Ascending aorta (tissue), 2 donors: Measurements from ENCODE around the gene NCKAP5. TPM values are rescaled to one million over a fixed set of nuclear protein-coding genes. Genes with fewer than 3 reads are reported as not detected.

Experiments
- DNase-seq, 2 donors: peaks; one replicate each; pipeline ENCODE4 v3.0.0-alpha.2; 2019; ENCODE audit warnings: low spot score in 2 of 2
- H3K27ac ChIP-seq, 2 donors: fragments of 200-600 bp; sonication (generic); one replicate each; pipeline ENCODE4 v1.5.1; 2016 to 2017; ENCODE audit warnings: mild to moderate bottlenecking in 1 of 2
- H3K27me3 ChIP-seq: fragments of 200-600 bp; sonication (generic); one replicate; pipeline ENCODE4 v1.5.1; 2017
- H3K36me3 ChIP-seq, 2 donors: fragments of 200-600 bp; sonication (generic); one replicate each; pipeline ENCODE4 v1.5.1; 2016
- H3K4me1 ChIP-seq, 2 donors: fragments of 200-600 bp; sonication (generic); one replicate each; pipeline ENCODE4 v1.5.1; 2016 to 2017; ENCODE audit warnings: mild to moderate bottlenecking in 1 of 2
- H3K4me3 ChIP-seq, 2 donors: fragments of 200-600 bp; sonication (generic); one replicate each; pipeline ENCODE4 v1.5.1; 2016 to 2017; ENCODE audit warnings: mild to moderate bottlenecking in 1 of 2
- H3K9me3 ChIP-seq, 2 donors: fragments of 200-600 bp; sonication (generic); one replicate each; pipeline ENCODE4 v1.5.1; 2016
- intact Hi-C: fragments of 100-400 bp; cut with DNase I; formaldehyde crosslinking; loops from one replicate; pipeline ENCODE4 v1.15.1; 2023
- total RNA-seq: library from RNA; depleted of rRNA; stranded (reverse); fragments of >200 nt; gene quantifications from one replicate; pipeline ENCODE4 v1.1.0, GENCODE V29; 2016
- TF ChIP-seq, protein P1 (sequence below), 3 experiments: fragments of 200-600 bp in 2 of 3; fragments of 450-650 bp in 1 of 3; sonication (generic) in 2 of 3; IDR thresholded peaks; one replicate each; pipeline ENCODE4 v1.5.1; 2016 to 2019; ENCODE audit warnings: antibody characterized with exemption in 3 of 3, mild to moderate bottlenecking in 1 of 3, moderate library complexity in 1 of 3

The NCKAP5 gene
- total RNA-seq, 1 donor from 2014 or later, result 0.75 TPM

DNA sequence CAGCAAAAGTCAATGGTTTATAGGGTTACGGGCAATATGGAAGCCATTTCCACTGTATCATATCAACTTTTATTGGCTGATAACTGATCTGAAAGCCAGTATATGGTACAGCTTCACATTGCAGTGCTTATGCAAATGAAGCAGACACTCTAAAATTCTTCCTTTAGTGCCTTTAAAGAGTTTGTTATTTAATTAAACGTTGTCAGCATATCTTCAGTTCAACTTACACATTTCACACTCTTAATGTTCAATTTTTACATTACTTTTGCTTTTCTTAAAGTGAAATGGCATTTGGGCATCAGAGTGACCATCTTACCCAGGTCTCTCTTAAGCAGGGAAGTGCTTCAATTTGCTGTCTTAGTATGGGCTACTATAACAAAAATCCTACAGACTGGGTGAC is 420.1 kb downstream of the NCKAP5 start:
- no peaks in the 10 kb centered on the region for H3K9me3 ChIP-seq
- TF ChIP-seq, protein P1, sequence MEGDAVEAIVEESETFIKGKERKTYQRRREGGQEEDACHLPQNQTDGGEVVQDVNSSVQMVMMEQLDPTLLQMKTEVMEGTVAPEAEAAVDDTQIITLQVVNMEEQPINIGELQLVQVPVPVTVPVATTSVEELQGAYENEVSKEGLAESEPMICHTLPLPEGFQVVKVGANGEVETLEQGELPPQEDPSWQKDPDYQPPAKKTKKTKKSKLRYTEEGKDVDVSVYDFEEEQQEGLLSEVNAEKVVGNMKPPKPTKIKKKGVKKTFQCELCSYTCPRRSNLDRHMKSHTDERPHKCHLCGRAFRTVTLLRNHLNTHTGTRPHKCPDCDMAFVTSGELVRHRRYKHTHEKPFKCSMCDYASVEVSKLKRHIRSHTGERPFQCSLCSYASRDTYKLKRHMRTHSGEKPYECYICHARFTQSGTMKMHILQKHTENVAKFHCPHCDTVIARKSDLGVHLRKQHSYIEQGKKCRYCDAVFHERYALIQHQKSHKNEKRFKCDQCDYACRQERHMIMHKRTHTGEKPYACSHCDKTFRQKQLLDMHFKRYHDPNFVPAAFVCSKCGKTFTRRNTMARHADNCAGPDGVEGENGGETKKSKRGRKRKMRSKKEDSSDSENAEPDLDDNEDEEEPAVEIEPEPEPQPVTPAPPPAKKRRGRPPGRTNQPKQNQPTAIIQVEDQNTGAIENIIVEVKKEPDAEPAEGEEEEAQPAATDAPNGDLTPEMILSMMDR (IDR thresholded peaks at IDR 0.05), result no peak
- no peaks in the 10 kb centered on the region for H3K27me3 ChIP-seq
- DNase-seq, result no peak
- H3K4me3 ChIP-seq, result no peak overlapping the region
- H3K36me3 ChIP-seq, result no peaks in the 10 kb centered on the region
- intact Hi-C loops, result no loop called here
- H3K4me1 ChIP-seq, result no peaks in the 10 kb centered on the region
- no peak overlapping the region for H3K27ac ChIP-seq

DNA sequence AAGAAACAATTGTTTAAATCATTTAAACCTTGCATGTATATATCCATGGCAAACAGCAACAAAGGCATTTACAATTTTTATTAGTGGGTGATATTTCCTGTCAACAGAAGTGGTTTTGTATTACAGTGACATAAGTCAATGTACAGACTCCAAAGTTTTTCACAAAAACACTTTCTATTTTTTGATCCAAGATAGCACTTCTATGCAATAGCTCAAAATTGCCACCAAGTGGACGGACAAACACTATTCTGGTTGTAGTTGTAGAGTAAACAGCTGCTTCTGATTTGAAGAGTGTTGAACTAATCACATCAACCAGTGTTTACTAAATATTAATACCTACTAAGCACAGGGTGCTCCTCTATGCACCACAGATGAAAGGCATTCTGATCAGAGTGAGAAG is 421.4 kb downstream of the NCKAP5 start:
- H3K27me3 ChIP-seq, result no peaks in the 10 kb centered on the region
- no peak for DNase-seq
- no peaks in the 10 kb centered on the region for H3K9me3 ChIP-seq
- intact Hi-C loops, result no loop called here
- H3K4me3 ChIP-seq, result no peak overlapping the region
- H3K27ac ChIP-seq, result no peak overlapping the region
- TF ChIP-seq, protein P1 (IDR thresholded peaks at IDR 0.05), result no peak
- no peaks in the 10 kb centered on the region for H3K36me3 ChIP-seq
- H3K4me1 ChIP-seq, result no peaks in the 10 kb centered on the region

DNA sequence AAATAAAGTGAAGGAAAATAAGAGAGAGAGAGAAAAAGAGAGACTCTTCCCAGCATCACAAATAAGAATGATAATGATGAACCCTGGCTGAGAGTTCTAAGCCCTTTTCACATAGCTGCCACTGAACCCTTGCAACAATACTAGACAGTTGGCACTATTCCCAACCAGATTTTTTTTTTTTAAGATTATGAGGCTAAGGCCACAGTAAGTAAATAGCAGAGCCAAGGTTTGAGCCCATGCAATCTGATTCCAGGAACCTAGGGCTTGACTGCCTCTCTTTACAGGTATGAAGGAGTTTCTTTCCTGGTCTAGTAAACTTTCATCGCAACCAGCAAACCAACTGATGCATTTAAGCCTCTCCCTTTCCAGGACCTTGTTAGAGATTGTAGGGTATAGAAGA is 424.6 kb downstream of the NCKAP5 start:
- H3K36me3 ChIP-seq, result no peaks in the 10 kb centered on the region
- intact Hi-C loops, result no loop called here
- H3K4me1 ChIP-seq, result no peaks in the 10 kb centered on the region
- DNase-seq, result no peak
- no peaks in the 10 kb centered on the region for H3K9me3 ChIP-seq
- H3K27ac ChIP-seq, result no peak overlapping the region
- no peak overlapping the region for H3K4me3 ChIP-seq
- H3K27me3 ChIP-seq, result no peaks in the 10 kb centered on the region
- TF ChIP-seq, protein P1 (IDR thresholded peaks at IDR 0.05), result no peak

DNA sequence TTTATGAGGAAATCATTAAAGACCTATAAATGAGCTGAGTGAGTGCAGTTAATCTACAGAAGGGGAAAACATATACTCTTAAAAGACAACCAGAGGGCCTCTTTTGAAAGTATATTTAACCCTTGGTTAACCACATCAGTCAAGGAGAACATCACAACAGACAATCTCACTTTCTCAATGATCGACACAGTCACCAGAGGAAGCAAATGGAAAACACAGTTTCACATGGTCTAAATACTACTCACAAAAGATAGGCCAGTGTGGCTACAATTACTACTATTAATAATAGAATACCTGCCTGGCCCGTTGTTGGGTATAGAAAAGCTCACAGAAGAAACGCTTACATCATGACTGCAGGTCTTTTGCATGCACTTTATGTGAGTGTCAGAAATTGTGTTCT is 426.2 kb downstream of the NCKAP5 start:
- TF ChIP-seq, protein P1 (IDR thresholded peaks at IDR 0.05), result no peak
- Histone ChIP-seq H3K4me3 (no peak overlapping the region), H3K9me3 (no peaks in the 10 kb centered on the region), H3K27ac (no peak overlapping the region), H3K4me1 (no peaks in the 10 kb centered on the region), H3K27me3 (no peaks in the 10 kb centered on the region), H3K36me3 (no peaks in the 10 kb centered on the region)
- intact Hi-C loops, result no loop called here
- DNase-seq, result no peak

DNA sequence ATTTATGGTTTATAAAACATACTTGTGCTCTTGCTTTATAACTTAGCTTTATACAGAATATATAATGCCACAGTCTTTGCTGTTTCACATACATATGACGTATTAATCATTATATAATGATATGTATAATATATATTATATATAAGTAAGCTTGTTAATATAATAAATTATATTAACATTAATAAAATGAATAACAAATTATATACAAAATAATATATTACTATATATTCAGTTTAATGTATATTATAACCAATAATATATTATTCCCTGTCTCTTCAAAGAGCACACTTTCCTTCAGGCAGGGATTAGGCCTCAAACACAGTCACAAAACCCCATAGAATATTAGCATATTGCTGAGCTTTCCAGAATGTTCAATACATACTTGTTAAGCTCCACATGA is 427.6 kb downstream of the NCKAP5 start:
- no peaks in the 10 kb centered on the region for H3K9me3 ChIP-seq
- H3K27me3 ChIP-seq, result no peaks in the 10 kb centered on the region
- TF ChIP-seq, protein P1 (IDR thresholded peaks at IDR 0.05), result no peak
- no peak overlapping the region for H3K27ac ChIP-seq
- H3K4me3 ChIP-seq, result no peak overlapping the region
- intact Hi-C loops, result no loop called here
- no peaks in the 10 kb centered on the region for H3K36me3 ChIP-seq
- no peak for DNase-seq
- no peaks in the 10 kb centered on the region for H3K4me1 ChIP-seq

DNA sequence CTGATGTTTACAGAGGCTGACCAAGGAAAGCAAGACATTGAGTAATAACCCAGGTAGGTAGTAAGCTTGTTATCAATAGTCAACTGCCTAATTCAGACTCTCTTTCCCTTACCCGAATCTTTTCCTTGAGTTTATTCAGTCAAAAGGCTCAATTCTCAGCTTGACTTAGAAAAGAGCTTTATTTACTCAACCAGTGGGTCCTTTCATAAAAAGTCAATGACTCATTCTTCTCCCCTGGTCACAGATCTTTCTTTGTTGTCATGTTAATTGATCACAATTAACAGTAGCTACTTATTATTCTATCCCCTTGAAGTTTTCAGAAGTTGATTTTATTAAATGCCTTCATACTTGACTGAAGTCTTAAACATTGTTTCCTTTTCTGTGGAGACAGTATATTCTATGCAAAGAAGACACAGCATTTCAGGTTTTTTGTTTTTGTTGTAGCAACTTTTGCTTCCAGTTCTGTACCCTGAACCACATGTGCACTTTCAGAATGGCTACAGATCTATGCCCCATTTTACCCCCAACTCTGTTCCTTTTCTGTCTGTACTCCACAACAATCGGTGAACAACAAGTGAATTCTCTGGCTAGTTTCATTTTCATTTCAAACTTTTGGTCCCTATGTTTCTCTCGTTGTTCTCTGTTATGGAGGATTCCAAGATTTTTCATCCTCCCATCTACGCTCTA is 428.3 kb downstream of the NCKAP5 start:
- Histone ChIP-seq H3K27me3 (no peaks in the 10 kb centered on the region), H3K4me3 (no peak overlapping the region), H3K4me1 (no peaks in the 10 kb centered on the region), H3K27ac (no peak overlapping the region), H3K36me3 (no peaks in the 10 kb centered on the region), H3K9me3 (no peaks in the 10 kb centered on the region)
- no peak for DNase-seq
- TF ChIP-seq, protein P1 (IDR thresholded peaks at IDR 0.05), result no peak
- intact Hi-C loops, result no loop called here
